ENCODE results near the gene PTPRN2. TPM values are rescaled to one million over a fixed set of nuclear protein-coding genes. Genes with fewer than 3 reads are reported as not detected.
"Not testable (repeated sequence)": the region's sequence is repeated elsewhere in the genome, so short reads cannot be mapped to it uniquely, and the experiment has no call there.

Gene PTPRN2
- total RNA-seq, 2 donors from 2014 or later, result 30.3 to 40.7 TPM

GRCh38 chr7:158054081-158054480 lies 533.5 kb downstream of the PTPRN2 start:
- intact Hi-C loops (cut with DNase I, micrococcal nuclease), result no loop called here
- DNase-seq (no peak), ATAC-seq (no peak)

- intact Hi-C loops (cut with DNase I, micrococcal nuclease), result no loop called here
- no peak for ATAC-seq
- no peak for DNase-seq
These were observed 534.3 kb downstream of the PTPRN2 start for GRCh38 chr7:158053183-158053915.

GRCh38 chr7:158052381-158053060 lies 535.1 kb downstream of the PTPRN2 start:
- DNase-seq (no peak), ATAC-seq (no peak)
- intact Hi-C loops (cut with DNase I, micrococcal nuclease), result no loop called here

GRCh38 chr7:158051776-158052175 lies 535.8 kb downstream of the PTPRN2 start:
- ATAC-seq (no peak), DNase-seq (no peak)
- intact Hi-C loops (cut with DNase I, micrococcal nuclease), result no loop called here

- ATAC-seq (no peak), DNase-seq (no peak)
- intact Hi-C loops (cut with DNase I, micrococcal nuclease), result no loop called here
These were observed 536.5 kb downstream of the PTPRN2 start for GRCh38 chr7:158050978-158051651.

- DNase-seq, result no peak
- no peak for ATAC-seq
- intact Hi-C loops (cut with DNase I, micrococcal nuclease), result no loop called here
These were observed 537.1 kb downstream of the PTPRN2 start for GRCh38 chr7:158050441-158050977.

GRCh38 chr7:158049271-158049670 lies 538.4 kb downstream of the PTPRN2 start:
- DNase-seq (no peak), ATAC-seq (no peak)
- intact Hi-C loops (cut with DNase I, micrococcal nuclease), result no loop called here

GRCh38 chr7:158048569-158048968 lies 539.1 kb downstream of the PTPRN2 start:
- intact Hi-C loops (cut with DNase I, micrococcal nuclease), result no loop called here
- ATAC-seq (no peak), DNase-seq (no peak)

GRCh38 chr7:158047391-158048059 lies 540.1 kb downstream of the PTPRN2 start:
- DNase-seq, result no peak
- intact Hi-C loops (cut with DNase I, micrococcal nuclease), result no loop called here
- ATAC-seq, result no peak

- ATAC-seq; intact Hi-C loops (cut with DNase I, micrococcal nuclease): not testable (repeated sequence)
These were observed 541.4 kb downstream of the PTPRN2 start for GRCh38 chr7:158046246-158046645.

GRCh38 chr7:158044482-158044823 lies 543.2 kb downstream of the PTPRN2 start:
- intact Hi-C loops (cut with DNase I, micrococcal nuclease), result no loop called here
- DNase-seq, result no peak
- no peak for ATAC-seq

More at GRCh38 chr7:158046246-158046645, 541.4 kb downstream of the PTPRN2 start:
- not testable (repeated sequence) for DNase-seq

- intact Hi-C loops (cut with DNase I, micrococcal nuclease), result no loop called here
- no peak for ATAC-seq
- no peak for DNase-seq
These were observed 543.8 kb downstream of the PTPRN2 start for GRCh38 chr7:158043551-158044481.

GRCh38 chr7:158042156-158042880 lies 545.3 kb downstream of the PTPRN2 start:
- intact Hi-C loops (cut with DNase I, micrococcal nuclease), result no loop called here
- DNase-seq (no peak), ATAC-seq (no peak)

GRCh38 chr7:158040199-158040598 lies 547.4 kb downstream of the PTPRN2 start:
- intact Hi-C loops (cut with DNase I, micrococcal nuclease), result no loop called here
- DNase-seq (no peak), ATAC-seq (no peak)

GRCh38 chr7:158039270-158039669 lies 548.4 kb downstream of the PTPRN2 start:
- ATAC-seq, result no peak
- intact Hi-C loops (cut with DNase I, micrococcal nuclease), result no loop called here
- no peak for DNase-seq

GRCh38 chr7:158037211-158037610 lies 550.4 kb downstream of the PTPRN2 start:
- intact Hi-C loops (cut with DNase I, micrococcal nuclease), result no loop called here
- DNase-seq (no peak), ATAC-seq (no peak)

- no peak for ATAC-seq
- DNase-seq, result no peak
- intact Hi-C loops (cut with DNase I, micrococcal nuclease), result no loop called here
These were observed 552.3 kb downstream of the PTPRN2 start for GRCh38 chr7:158035343-158035742.

GRCh38 chr7:158034571-158034970 lies 553.1 kb downstream of the PTPRN2 start:
- ATAC-seq, result no peak
- no peak for DNase-seq
- intact Hi-C loops (cut with DNase I, micrococcal nuclease), result no loop called here
